Pulmonary artery endothelial cell (primary cell): Measurements from ENCODE around the gene KLK1. TPM values are rescaled to one million over a fixed set of nuclear protein-coding genes. Genes with fewer than 3 reads are reported as not detected.
"Not testable (repeated sequence)": the region's sequence is repeated elsewhere in the genome, so short reads cannot be mapped to it uniquely, and the experiment has no call there.

Experiments used
- DNase-seq: peaks from one replicate; pipeline ENCODE4 v3.0.0-alpha.2; 2011; ENCODE audit warnings: low read depth, low spot score
- total RNA-seq: library from RNA; depleted of rRNA; stranded (reverse); fragments of >200 nt; gene quantifications from 2 replicates; pipeline ENCODE4 v1.2.3, GENCODE V29; 2014

The KLK1 gene
- total RNA-seq, 1 donor from 2014 or later = not detected

GRCh38 chr19:50817941-50818858 lies 5.4 kb downstream of the KLK1 start:
- DNase-seq = no peak

GRCh38 chr19:50815439-50815838 lies 8.1 kb downstream of the KLK1 start:
- no peak for DNase-seq

- DNase-seq = no peak
These were observed 8.7 kb downstream of the KLK1 start for GRCh38 chr19:50814883-50815282.

GRCh38 chr19:50812474-50812873 lies 11.1 kb downstream of the KLK1 start:
- no peak for DNase-seq

- not testable (repeated sequence) for DNase-seq
These were observed 11.9 kb downstream of the KLK1 start for GRCh38 chr19:50811622-50812238.

GRCh38 chr19:50808856-50809255 lies 14.7 kb downstream of the KLK1 start:
- no peak for DNase-seq

DNA sequence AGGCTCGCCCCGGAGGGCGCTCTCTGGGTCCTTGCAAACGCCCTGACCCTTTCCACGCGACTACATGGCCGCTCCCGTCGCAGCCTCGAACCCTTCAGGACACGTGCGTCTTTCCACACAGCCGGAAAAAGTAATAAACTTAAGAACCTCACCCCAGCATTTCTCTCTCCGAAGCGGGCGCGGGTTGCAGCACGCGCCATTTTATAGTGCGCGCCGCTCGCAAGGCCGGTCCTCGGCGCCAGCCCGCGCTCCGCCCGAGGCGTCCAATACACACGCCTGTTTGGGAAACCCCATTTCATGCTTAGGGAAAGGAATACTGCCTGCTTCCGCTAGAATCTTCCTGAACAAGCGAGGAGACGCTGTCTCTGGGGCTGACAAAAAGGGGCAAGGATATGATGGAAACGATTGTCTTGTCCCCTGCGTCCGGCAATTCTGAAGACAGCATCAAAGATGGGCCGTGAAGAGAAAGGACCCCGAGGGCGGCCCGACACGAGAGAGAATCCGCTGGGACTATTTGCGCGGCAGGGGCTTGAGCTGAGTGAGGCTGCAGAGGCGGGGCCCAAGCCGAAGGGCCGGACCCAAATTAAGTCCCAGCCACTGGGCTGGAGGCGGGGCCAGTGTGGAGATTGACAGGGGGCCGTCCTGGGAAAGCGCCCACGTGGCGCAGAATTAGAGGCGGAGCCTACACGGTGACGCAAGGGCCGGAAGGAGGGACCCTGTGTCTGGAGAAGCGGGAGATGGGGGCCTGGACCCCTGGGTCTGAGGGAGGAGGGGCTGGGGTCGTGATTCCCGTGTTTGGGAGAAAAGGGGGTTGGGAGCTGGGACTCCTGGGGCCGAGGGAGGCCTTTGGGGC lies 18.9 kb downstream of the KLK1 start:
- DNase-seq = peak; percentile 93

GRCh38 chr19:50803633-50804419 lies 19.8 kb downstream of the KLK1 start:
- no peak for DNase-seq

GRCh38 chr19:50801107-50801506 lies 22.5 kb downstream of the KLK1 start:
- no peak for DNase-seq

GRCh38 chr19:50799547-50799851 lies 24.1 kb downstream of the KLK1 start:
- no peak for DNase-seq

DNA sequence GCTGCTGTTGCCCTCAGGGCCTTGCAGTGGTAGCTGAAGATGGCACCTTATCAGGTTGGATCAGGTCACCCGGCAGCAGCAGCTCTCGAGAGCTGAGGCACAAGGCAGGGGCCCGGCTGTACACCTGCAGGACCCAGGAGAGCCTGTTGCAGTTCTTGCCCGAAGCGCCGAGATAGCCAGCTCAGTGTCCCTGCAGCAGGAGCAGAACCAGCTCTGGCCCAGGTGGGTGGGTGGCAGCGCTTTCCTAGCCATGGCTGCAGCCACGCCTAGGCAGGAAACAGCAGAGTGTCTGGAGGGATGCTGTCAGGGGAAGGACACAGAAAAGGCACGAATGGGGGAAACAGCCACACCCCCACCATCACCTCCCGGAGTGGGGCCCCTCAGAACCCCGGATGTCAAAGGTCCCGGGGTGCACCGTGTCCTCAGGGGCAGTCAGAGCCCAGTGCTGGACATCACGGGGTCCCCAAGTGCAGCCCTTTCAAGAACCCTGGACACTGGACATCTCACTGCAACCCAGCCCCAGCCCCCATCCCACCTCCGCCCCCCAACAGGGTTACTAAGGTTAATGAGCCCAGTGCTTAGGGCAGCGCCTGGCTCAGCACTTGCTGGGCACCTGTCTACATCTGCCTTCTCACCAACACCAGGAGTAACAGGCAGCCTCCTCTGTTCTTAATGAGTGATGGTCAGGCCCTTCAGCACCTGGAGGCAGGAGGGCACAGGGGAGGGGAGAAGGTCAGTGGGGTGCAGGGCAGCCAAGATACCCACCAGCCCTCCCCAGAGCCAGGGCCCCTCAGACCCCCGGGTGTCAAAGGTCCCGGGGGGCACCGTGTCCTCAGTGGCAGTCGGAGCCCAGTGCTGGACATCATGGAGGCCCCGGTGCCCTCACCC lies 24.7 kb downstream of the KLK1 start:
- no peak for DNase-seq

GRCh38 chr19:50797781-50798658 lies 25.6 kb downstream of the KLK1 start:
- DNase-seq = no peak

GRCh38 chr19:50797429-50797780 lies 26.2 kb downstream of the KLK1 start:
- DNase-seq = no peak

DNA sequence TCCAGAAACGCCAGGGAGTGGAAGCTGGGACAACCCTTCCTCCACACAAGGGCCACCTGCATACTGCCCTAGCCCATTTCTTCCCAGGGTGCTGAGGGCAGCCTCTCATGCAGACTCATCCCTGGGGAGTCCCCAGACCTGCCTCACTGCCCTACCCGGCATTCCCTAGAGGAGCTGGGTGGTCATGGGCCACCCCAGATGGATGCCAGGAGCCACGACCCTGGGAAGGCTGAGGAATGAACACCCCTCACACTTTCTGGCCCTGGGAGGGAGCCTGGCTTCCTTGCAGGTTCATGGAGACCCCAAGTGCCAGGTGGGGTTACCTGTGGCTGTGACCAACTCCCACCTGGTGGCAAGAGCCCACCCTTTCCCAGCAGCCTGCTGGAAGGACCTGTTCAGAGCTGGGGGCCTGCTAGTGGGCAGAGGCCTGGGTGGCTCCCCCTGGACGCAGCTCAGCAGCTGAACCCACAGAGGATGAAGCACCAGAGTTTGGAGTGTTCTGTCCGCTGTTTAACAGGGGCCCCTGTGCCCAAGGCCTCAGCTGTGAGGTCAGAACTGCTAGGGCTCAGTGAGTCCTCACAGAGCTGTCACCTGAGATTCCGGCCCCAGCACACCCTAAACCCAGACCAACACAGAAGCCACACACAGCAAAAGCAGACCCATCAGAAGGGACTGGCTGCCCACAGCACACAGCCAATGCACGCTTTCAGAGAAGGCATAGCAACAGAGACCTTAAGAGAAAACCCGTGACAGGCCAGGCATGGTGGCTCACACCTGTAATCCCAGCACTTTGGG lies 26.8 kb downstream of the KLK1 start:
- no peak for DNase-seq

DNA sequence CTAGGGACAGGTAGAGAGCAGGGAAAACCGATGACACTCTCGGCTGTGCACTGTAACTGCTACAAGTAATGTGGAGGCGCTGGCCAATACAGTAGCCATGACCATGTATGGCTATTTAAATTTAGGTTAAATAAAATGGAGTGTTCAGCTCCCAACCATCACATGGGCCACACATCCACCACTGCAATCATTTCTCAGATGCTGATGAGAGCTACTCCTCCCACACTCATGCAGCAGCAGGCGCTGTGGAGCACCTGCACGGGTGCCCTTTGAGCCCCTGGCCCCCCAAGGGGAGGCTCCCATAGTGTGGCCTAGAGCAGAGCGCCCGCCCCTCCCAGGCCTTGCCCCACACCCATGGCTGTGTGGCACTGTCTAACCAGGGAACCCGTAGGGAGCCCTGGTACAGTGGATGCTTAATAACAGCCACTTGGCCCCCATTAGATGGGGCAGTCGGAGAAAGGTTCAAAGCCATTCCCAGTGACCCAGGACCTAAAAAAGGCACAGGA lies 27.4 kb downstream of the KLK1 start:
- no peak for DNase-seq

GRCh38 chr19:50795664-50796073 lies 27.9 kb downstream of the KLK1 start:
- no peak for DNase-seq

- DNase-seq = no peak
These were observed 28.5 kb downstream of the KLK1 start for GRCh38 chr19:50794876-50795663.
